GM18511 (cell line): ENCODE measurements around the gene NEK7.

Experiments
- ATAC-seq: cut with Tn5 transposase; IDR thresholded peaks from one replicate; pipeline ENCODE4 v1.9.1; 2021; ENCODE audit warnings: mild to moderate bottlenecking, moderate library complexity; ENCODE audit not compliant: unreplicated experiment

The NEK7 gene

GRCh38 chr1:198141668-198142351 is 15.0 kb upstream of the NEK7 start:
- no peak for ATAC-seq

DNA sequence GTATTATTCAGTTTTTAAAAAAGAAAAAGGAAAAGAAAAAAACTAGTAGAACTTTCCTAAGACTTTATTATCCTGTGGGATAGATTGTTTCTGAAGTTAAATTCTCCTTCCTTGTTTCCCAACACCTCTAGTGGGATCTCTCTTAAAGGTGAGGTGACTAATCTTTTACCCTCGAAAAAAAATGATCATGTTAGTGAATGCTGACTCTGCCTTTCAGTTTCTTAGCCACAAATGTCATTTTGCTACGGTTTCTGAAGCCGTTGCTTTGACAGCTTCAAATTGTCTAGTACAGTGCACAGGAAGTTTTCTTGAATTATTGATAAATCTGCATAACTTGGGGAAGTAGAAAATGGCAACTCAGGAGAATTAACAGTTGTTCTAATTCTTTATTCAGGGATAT is 13.0 kb upstream of the NEK7 start:
- no peak for ATAC-seq

GRCh38 chr1:198147216-198147615 is 9.6 kb upstream of the NEK7 start:
- no peak for ATAC-seq

DNA sequence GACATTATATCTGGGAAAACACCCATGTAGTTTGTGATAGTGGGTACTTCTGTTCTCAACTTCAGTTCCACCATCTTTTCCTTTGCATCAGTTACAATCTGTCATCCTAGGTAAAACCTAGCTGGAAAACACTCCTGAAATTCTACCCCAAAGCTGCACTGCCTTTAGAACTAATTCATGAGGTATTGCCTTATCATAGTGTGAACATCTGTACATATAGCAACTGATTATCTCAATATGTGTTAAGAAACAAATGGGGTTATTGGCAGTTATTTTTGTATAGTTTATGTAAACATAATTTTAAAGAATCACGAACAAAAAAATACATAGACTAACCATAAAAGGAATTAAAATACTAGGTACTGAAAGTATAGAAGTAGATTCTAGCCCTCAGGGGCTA is 6.4 kb upstream of the NEK7 start:
- ATAC-seq = no peak

- no peak for ATAC-seq
Measured at GRCh38 chr1:198151688-198152087, 5.1 kb upstream of the NEK7 start.

DNA sequence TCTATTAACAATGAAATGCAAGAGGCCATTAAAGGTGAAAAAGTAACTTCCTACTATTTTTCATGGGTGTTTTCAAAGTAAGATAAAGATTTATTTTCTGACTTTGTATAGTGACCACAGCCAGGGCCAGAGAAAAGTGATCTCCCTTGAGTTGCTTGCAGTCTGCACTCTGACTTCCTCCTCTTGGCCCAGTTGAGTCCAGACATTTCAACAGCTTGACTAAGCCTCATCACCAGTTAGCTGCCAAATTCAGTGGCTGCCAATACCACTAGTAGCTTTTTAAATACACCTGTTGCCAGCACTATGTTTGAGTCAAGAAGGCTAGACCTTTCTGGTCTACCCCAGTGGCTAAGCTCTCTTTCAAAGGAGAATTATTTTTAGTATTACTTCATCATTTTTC is 3.7 kb upstream of the NEK7 start:
- no peak for ATAC-seq

DNA sequence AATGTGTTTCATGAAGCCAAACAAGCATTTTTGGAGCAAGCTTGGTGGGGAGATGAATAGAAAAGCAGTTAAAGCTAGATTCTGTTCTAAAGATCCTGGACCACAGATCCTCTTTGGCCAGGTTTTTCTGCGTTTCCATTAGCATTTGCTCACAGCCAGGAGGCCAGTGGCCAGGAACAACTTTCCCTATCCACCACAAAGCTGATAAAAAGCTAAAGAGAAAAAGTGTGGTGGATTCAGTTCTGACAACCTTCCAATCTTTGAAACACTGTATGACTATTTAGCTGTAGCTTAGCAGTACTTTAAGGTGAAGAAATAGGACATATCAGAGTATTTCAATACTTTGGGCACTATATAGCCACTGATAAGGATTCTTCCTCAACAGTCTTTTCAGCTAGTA is 3.0 kb upstream of the NEK7 start:
- ATAC-seq = no peak

- ATAC-seq = no peak
Measured at GRCh38 chr1:198155253-198155652, 1.5 kb upstream of the NEK7 start.

GRCh38 chr1:198156111-198156744 is 570 bp upstream of the NEK7 start:
- peak; percentile 34 for ATAC-seq

- ATAC-seq = peak; percentile 56
Measured at GRCh38 chr1:198157241-198157846, 546 bp downstream of the NEK7 start.

DNA sequence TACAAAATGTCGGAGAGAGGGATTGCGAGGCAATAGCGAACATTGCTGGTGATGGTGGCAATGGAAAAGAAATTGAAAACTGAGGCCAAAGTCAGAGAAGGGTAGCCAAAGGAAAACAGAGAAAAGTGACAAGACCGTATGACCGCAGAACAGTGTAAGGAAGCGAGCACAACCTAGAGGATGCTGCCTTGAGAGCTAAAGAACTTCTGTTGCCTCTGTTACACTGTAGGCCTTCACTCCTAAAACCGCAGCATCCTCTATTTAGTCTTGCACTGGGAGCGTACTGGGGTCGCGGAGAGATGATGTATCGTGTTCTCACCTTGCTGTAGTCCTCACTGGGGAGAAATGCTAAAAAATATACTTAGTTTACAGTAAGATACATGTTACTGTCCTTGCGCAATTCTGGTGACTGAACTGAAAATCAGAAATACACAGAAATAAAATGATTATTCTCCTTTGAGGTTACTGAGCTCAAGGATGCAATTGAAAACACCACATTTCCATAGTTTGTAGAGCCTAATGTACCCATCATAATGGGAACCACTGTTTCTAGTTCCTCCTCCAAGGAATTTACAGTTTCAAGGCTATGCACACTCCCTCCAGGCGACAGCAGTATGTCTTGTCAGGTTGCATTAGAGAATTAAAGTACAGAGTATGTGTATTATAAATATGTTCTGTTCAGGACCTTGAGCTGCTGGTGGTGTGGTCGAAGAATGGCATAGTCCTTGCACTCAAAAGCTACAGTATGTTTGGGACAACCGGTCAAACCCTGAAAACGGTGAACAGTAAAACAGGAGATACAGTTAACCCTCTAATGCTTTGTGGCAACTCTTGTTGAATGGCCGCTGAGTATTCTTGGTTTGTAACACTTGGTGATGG is 1.3 kb downstream of the NEK7 start:
- no peak for ATAC-seq

- ATAC-seq = peak; percentile 68
Measured at GRCh38 chr1:198158735-198159589, 2.2 kb downstream of the NEK7 start.

DNA sequence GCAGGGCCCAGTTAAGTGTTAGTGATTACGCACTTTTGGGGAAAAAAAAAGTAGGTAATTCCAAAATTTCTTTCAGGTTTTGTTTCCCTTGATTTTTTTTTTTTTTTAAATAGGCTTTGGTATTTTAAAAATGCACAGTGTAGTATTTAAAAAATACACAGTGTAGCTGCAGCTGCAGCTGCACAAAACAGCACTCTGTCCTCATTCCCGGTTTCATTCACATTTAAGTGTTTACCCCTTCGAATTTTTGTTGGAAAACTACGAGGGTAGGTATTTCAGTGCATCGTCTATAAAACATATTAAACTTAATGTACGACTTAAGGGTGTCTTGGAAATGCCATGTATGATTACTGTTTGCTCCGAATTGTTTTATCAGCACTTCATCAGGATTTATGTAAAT is 3.4 kb downstream of the NEK7 start:
- no peak for ATAC-seq

- no peak for ATAC-seq
Measured at GRCh38 chr1:198160946-198161614, 4.3 kb downstream of the NEK7 start.

DNA sequence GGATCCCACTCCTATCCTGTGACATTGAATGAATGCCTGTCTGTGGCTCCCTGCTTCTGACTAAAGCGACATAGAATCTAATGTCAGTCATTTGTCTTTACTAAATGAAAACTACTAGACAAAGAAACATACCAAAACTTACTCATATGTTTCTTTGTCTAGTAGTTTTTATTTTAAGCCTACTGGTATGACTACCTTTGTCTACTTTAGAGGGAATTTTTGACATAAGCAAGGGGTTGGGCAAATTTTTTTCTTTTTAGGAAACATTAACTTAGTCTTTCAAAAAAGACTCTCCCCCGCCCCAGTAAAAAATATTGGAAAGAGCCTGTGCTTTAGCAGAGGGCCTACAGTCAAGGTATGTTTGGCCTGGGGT is 4.9 kb downstream of the NEK7 start:
- no peak for ATAC-seq

DNA sequence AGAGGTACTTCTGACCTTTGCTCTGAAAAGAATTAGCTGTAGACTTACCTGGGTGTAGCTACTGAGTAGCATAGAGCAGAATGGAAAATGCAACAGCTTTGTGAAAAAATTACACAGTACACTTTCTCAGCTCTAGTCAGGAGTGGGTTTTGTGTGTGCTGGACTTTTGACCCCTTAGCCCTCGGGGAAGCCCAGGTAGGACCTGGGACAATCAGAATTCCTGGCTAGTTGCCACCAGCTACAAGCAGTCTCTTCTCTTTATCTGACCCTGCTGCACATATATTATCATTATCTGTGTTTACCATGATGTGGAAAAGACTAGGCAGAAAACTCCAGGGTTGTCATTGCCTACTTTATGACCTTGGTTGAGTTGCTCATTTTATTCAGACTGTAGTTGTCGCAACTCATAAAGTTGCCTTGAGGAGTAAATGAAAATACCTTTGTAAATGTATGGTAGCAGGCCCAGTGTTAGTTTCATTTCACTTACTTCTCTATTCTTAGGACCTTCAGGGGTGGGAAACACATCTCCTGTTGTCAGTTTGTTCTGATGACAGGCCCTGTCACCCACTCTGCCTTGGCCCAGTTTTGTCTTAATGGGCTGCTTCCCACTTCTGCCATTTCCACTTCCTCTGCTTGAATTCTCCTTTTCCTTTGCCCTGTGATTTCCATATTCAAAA is 5.4 kb downstream of the NEK7 start:
- ATAC-seq = peak; percentile 19

- ATAC-seq = peak; percentile 43
Measured at GRCh38 chr1:198165927-198166647, 9.3 kb downstream of the NEK7 start.

GRCh38 chr1:198166900-198167299 is 10.1 kb downstream of the NEK7 start:
- peak; percentile 0 for ATAC-seq

- ATAC-seq = peak; percentile 77
Measured at GRCh38 chr1:198167436-198167934, 10.7 kb downstream of the NEK7 start.
